Neural progenitor cell (in vitro differentiated cells): ENCODE measurements around the gene GABRA4. TPM values are rescaled to one million over a fixed set of nuclear protein-coding genes. Genes with fewer than 3 reads are reported as not detected.

Source experiments
- DNase-seq: peaks from one replicate; pipeline ENCODE4 v3.0.0-alpha.2; 2016; ENCODE audit warnings: low spot score
- H2AFZ ChIP-seq: fragments of 200-600 bp; sonication (generic); replicated peaks from 2 replicates; pipeline ENCODE4 v1.6.1; 2016; ENCODE audit warnings: antibody characterized with exemption
- H3F3A ChIP-seq: fragments of 200-600 bp; sonication (generic); 2 replicates; pipeline ENCODE4 v1.6.1; 2016; ENCODE audit warnings: antibody characterized with exemption, low read depth
- H3K27ac ChIP-seq: fragments of 200-600 bp; sonication (generic); 2 replicates; pipeline ENCODE4 v1.5.1; 2016; ENCODE audit warnings: mild to moderate bottlenecking
- H3K27me3 ChIP-seq: fragments of 200-600 bp; sonication (generic); 2 replicates; pipeline ENCODE4 v1.6.1; 2016; ENCODE audit warnings: mild to moderate bottlenecking, moderate library complexity
- H3K36me3 ChIP-seq: fragments of 200-600 bp; sonication (generic); 2 replicates; pipeline ENCODE4 v1.5.1; 2016
- H3K4me1 ChIP-seq: fragments of 200-600 bp; sonication (generic); 2 replicates; pipeline ENCODE4 v1.6.1; 2016; ENCODE audit warnings: mixed run types
- H3K4me2 ChIP-seq: fragments of 200-600 bp; sonication (generic); 2 replicates; pipeline ENCODE4 v1.6.1; 2016
- H3K4me3 ChIP-seq: fragments of 200-600 bp; sonication (generic); 2 replicates; pipeline ENCODE4 v1.5.1; 2016
- H3K79me2 ChIP-seq: fragments of 200-600 bp; sonication (generic); 2 replicates; pipeline ENCODE4 v1.6.1; 2016; ENCODE audit warnings: low read depth
- H3K9ac ChIP-seq: fragments of 200-600 bp; sonication (generic); 2 replicates; pipeline ENCODE4 v1.6.1; 2016
- H3K9me3 ChIP-seq: fragments of 200-600 bp; sonication (generic); 2 replicates; pipeline ENCODE4 v1.5.1; 2016; ENCODE audit warnings: low read depth
- H4K20me1 ChIP-seq: fragments of 200-600 bp; sonication (generic); 2 replicates; pipeline ENCODE4 v1.6.1; 2016; ENCODE audit warnings: low read depth
- H3K27ac Mint-ChIP-seq: 3 replicates; pipeline ENCODE4 v1.8.0; 2021; ENCODE audit warnings: mixed read lengths
- H3K27me3 Mint-ChIP-seq: 2 replicates; pipeline ENCODE4 v1.8.0; 2022; ENCODE audit warnings: low read depth, mild to moderate bottlenecking, inconsistent platforms, moderate library complexity, mixed read lengths; ENCODE audit not compliant: insufficient read depth
- H3K36me3 Mint-ChIP-seq: 3 replicates; pipeline ENCODE4 v1.8.0; 2021; ENCODE audit warnings: mixed read lengths
- H3K4me1 Mint-ChIP-seq: 3 replicates; pipeline ENCODE4 v1.8.0; 2021; ENCODE audit warnings: mixed read lengths
- H3K4me3 Mint-ChIP-seq: 3 replicates; pipeline ENCODE4 v1.8.0; 2021; ENCODE audit warnings: mild to moderate bottlenecking, moderate library complexity, mixed read lengths
- H3K9me3 Mint-ChIP-seq: 3 replicates; pipeline ENCODE4 v1.8.0; 2020; ENCODE audit warnings: mixed read lengths
- EZH2 ChIP-seq: fragments of 200-600 bp; sonication (generic); IDR thresholded peaks from 2 replicates; pipeline ENCODE4 v1.6.1; 2017; ENCODE audit warnings: antibody characterized with exemption, mild to moderate bottlenecking, moderate library complexity
- EZH2phosphoT487 ChIP-seq: fragments of 200-600 bp; sonication (generic); IDR thresholded peaks from 2 replicates; pipeline ENCODE4 v1.6.1; 2017; ENCODE audit warnings: antibody characterized with exemption
- total RNA-seq: library from RNA; depleted of rRNA; stranded (reverse); fragments of >200 nt; gene quantifications from 2 replicates; pipeline ENCODE4 v1.2.3, GENCODE V29; 2015; ENCODE audit warnings: low replicate concordance
- TF ChIP-seq, protein P1 (sequence below): fragments of 200-600 bp; sonication (generic); IDR thresholded peaks from 2 replicates; pipeline ENCODE4 v1.5.1; 2017; ENCODE audit warnings: antibody characterized with exemption, mild to moderate bottlenecking

Gene GABRA4
- not detected in 2 replicates for total RNA-seq

GRCh38 chr4:46993075-46994006, at the start of gene GABRA4:
TSS of gene GABRA4 (minus strand) at chr4:46993581. CDS start at chr4:46993424, 157 bp downstream.
- H3K4me3 Mint-ChIP-seq: peak within 1 kb of the TSS; percentile 85
- peaks cover 34% of the 10 kb centered on the region for H3K27me3 Mint-ChIP-seq
- peaks cover 17% of the 10 kb centered on the region for H3K4me1 Mint-ChIP-seq
- peak; percentile 76 for TF ChIP-seq EZH2phosphoT487
- peak; percentile 62 for TF ChIP-seq EZH2
- TF ChIP-seq, protein P1, sequence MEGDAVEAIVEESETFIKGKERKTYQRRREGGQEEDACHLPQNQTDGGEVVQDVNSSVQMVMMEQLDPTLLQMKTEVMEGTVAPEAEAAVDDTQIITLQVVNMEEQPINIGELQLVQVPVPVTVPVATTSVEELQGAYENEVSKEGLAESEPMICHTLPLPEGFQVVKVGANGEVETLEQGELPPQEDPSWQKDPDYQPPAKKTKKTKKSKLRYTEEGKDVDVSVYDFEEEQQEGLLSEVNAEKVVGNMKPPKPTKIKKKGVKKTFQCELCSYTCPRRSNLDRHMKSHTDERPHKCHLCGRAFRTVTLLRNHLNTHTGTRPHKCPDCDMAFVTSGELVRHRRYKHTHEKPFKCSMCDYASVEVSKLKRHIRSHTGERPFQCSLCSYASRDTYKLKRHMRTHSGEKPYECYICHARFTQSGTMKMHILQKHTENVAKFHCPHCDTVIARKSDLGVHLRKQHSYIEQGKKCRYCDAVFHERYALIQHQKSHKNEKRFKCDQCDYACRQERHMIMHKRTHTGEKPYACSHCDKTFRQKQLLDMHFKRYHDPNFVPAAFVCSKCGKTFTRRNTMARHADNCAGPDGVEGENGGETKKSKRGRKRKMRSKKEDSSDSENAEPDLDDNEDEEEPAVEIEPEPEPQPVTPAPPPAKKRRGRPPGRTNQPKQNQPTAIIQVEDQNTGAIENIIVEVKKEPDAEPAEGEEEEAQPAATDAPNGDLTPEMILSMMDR: no peak
- peaks cover 98% of the 10 kb centered on the region for H3K27me3 ChIP-seq
- peak; percentile 55 for DNase-seq
- H3K36me3 Mint-ChIP-seq: no peaks in the 10 kb centered on the region
- H3K27ac ChIP-seq: no peak within 1 kb of the TSS
- no peak within 1 kb of the TSS for H3K27ac Mint-ChIP-seq
- peak within 1 kb of the TSS; percentile 94 for H3K4me2 ChIP-seq
- no peaks in the 10 kb centered on the region for H3K9me3 Mint-ChIP-seq
- H3K79me2 ChIP-seq: no peaks in the 10 kb centered on the region
- H3K36me3 ChIP-seq: no peaks in the 10 kb centered on the region
- H4K20me1 ChIP-seq: peaks cover 12% of the 10 kb centered on the region
- H3K4me1 ChIP-seq: no peaks in the 10 kb centered on the region
- no peak within 1 kb of the TSS for H3K9ac ChIP-seq
- no peaks in the 10 kb centered on the region for H3K9me3 ChIP-seq
- H2AFZ ChIP-seq: peak within 1 kb of the TSS; percentile 98
- H3F3A ChIP-seq: no peaks in the 10 kb centered on the region
- peak within 1 kb of the TSS; percentile 70 for H3K4me3 ChIP-seq

DNA sequence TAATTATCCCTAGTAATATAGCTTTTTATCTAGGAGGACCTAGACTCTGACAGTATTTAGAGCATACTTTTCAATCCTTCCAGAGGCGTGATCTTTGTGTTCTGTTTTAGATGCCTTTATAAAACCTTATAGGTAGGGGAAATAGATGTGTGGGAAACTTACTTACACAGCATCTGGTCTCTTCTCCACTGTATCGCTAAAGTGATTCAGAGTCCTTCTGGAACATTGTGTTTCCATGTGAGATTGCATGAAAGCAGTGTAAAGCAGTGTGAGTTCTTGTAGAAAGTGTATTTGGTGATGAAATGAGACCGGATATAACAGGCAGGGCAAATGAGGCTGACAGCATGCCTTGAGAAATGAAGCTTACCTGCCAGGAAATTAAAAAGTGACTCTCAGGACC, 47.4 kb upstream of the GABRA4 start:
- Histone ChIP-seq H3K27ac (no peak overlapping the region), H4K20me1 (no peaks in the 10 kb centered on the region), H3K4me3 (no peak overlapping the region), H2AFZ (no peak overlapping the region), H3K27me3 (peaks cover 3% of the 10 kb centered on the region), H3K79me2 (no peaks in the 10 kb centered on the region), H3K4me1 (no peaks in the 10 kb centered on the region), H3K9me3 (no peaks in the 10 kb centered on the region), H3K9ac (no peak overlapping the region), H3K36me3 (no peaks in the 10 kb centered on the region), H3F3A (no peaks in the 10 kb centered on the region), H3K4me2 (no peak overlapping the region)
- no peaks in the 10 kb centered on the region for H3K4me1 Mint-ChIP-seq
- H3K36me3 Mint-ChIP-seq: no peaks in the 10 kb centered on the region
- no peak for TF ChIP-seq EZH2
- TF ChIP-seq, protein P1: no peak
- TF ChIP-seq EZH2phosphoT487: no peak
- no peaks in the 10 kb centered on the region for H3K9me3 Mint-ChIP-seq
- DNase-seq: no peak
- H3K27ac Mint-ChIP-seq: no peak overlapping the region
- H3K27me3 Mint-ChIP-seq: peaks cover 4% of the 10 kb centered on the region
- H3K4me3 Mint-ChIP-seq: no peak overlapping the region

DNA sequence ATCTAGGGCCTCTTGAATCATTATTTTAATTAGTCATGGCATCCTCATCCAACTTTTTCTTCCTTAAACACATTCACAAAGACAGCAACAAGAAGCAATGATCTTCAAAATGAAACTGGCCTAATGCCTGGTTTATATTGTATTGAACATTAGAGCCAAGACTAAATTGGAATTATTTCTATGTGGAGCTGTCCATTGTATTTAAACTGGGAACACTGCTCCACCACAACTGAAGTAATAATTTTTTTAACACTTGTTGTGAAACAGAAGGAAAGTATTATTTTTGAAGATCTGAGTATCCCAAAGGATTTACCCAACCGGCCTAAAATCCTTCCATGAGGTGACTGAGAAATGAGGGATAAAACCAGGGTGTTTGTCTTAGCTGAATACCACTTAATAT, 44.9 kb upstream of the GABRA4 start:
- Mint-ChIP-seq H3K4me1 (no peaks in the 10 kb centered on the region), H3K36me3 (no peaks in the 10 kb centered on the region), H3K4me3 (no peak overlapping the region), H3K9me3 (no peaks in the 10 kb centered on the region), H3K27ac (no peak overlapping the region), H3K27me3 (no peaks in the 10 kb centered on the region)
- H2AFZ ChIP-seq: no peak overlapping the region
- no peak overlapping the region for H3K4me2 ChIP-seq
- no peaks in the 10 kb centered on the region for H4K20me1 ChIP-seq
- TF ChIP-seq, protein P1: no peak
- TF ChIP-seq EZH2phosphoT487 (no peak), EZH2 (no peak)
- H3K79me2 ChIP-seq: no peaks in the 10 kb centered on the region
- no peak overlapping the region for H3K27ac ChIP-seq
- no peak overlapping the region for H3K9ac ChIP-seq
- H3K4me1 ChIP-seq: no peaks in the 10 kb centered on the region
- no peaks in the 10 kb centered on the region for H3K9me3 ChIP-seq
- no peak for DNase-seq
- no peaks in the 10 kb centered on the region for H3K36me3 ChIP-seq
- H3K27me3 ChIP-seq: peaks cover 8% of the 10 kb centered on the region
- no peaks in the 10 kb centered on the region for H3F3A ChIP-seq
- H3K4me3 ChIP-seq: no peak overlapping the region
